ENCODE data around the gene C2.
"Not testable (repeated sequence)": the region's sequence is repeated elsewhere in the genome, so short reads cannot be mapped to it uniquely, and the experiment has no call there.

The C2 gene

GRCh38 chr6:31958741-31959739 is 31.5 kb downstream of the C2 start, which contains the start of the genes NELFE and SKIC2:
Gene NELFE, minus strand, starts transcription at chr6:31958971. Its CDS starts 525 bp downstream, at chr6:31958446.
Gene SKIC2, plus strand, starts transcription at chr6:31959175. Its CDS starts 18 bp downstream, at chr6:31959193.
- peak; percentile 99 for DNase-seq

DNA sequence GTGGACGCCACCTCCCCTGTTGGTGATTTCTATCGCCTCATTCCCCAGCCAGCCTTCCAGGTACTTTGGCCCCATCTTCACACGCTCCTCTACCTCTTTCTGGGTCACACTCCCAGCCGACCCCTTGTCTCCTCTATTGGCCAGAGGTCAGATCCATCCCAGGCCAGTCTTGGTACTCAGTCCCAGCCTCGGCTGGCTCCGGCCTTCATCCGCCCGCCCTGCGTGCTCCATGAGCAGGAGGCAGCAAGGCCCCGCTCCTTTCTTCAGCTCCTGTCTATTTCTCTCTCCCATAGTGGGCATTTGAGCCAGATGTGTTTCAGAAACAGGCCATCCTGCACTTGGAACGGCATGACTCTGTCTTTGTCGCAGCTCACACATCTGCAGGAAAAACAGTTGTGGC is 34.1 kb downstream of the C2 start:
- no peak for DNase-seq

DNA sequence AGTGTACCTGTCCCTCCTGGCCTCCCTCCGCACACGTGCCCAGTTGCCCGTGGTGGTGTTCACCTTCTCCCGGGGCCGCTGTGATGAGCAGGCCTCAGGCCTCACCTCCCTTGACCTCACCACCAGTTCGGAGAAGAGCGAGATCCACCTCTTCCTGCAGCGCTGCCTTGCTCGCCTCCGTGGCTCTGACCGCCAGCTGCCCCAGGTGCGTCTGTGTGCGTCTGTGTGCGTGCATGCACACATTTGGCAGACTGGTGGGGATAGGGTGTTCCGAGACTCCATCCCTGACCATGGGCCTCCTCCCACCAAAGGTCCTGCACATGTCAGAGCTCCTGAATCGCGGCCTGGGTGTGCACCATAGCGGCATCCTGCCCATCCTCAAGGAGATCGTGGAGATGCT is 36.4 kb downstream of the C2 start:
- DNase-seq: no peak

DNA sequence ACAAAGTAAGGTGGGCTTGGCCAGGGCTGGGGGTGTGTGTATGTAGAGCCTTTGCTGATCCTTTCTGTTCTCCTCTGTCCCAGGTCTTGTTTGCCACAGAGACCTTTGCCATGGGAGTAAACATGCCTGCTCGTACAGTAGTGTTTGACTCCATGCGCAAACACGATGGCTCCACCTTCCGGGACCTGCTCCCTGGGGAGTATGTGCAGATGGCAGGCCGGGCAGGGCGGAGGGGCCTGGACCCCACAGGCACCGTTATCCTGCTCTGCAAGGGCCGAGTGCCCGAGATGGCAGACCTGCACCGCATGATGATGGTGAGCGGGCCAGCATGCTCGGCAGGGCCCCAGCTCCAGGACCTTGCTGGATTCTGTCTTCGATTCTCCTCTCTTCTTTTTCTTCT is 38.2 kb downstream of the C2 start:
- DNase-seq: no peak

DNA sequence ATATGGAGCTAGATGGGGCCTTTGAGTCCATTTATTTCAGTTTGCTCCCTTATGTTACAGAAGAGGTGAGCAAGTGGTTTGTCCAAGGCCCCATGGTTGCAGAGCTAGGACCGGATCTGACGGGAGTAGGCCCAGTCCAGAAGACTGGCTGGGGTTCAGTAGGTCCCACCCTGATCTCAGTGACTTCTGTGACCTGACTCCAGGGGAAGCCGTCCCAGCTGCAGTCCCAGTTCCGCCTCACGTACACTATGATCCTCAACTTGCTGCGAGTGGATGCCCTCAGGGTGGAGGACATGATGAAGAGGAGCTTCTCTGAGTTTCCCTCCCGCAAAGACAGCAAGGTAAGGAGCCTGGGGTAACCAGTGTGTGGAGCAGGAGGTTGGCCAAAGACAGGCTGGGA is 39.0 kb downstream of the C2 start:
- DNase-seq: no peak

DNA sequence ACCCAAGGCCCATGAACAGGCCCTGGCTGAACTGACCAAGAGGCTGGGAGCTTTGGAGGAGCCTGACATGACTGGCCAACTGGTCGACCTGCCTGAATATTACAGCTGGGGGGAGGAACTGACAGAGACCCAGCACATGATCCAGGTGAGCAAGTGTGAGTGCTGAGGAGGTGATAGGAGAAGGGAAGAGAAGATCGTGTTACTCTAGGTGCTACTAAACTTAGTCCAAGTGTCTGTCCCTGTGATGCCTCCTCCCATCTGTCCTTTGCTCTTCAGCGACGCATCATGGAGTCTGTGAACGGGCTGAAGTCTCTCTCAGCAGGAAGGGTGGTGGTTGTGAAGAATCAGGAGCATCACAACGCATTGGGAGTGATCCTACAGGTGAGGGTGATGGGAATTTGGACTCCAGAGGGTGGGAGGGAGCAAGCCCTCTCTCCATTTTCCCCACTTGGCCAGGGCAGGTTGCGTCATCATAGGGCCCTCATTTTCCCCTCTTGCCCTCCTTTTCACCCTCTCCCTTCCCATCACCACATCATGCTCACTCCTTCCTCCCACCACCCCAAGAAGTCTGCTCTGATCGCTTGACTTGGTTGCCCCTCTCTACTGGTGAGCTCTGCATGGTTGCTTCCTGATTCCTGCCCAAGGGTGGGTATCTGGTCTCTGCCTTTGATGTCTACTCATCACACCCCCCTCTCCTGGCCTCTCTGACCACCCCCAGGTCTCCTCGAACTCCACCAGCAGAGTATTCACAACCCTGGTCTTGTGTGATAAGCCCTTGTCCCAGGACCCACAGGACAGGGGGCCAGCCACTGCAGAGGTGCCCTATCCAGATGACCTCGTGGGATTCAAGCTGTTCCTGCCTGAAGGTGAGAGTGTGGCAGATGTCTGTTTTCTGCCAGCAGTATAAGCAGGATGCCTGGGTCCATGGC is 39.7 kb downstream of the C2 start:
- DNase-seq: no peak

GRCh38 chr6:31967926-31968320 is 40.4 kb downstream of the C2 start:
- DNase-seq: no peak

GRCh38 chr6:31968326-31968725 is 40.8 kb downstream of the C2 start:
- no peak for DNase-seq

DNA sequence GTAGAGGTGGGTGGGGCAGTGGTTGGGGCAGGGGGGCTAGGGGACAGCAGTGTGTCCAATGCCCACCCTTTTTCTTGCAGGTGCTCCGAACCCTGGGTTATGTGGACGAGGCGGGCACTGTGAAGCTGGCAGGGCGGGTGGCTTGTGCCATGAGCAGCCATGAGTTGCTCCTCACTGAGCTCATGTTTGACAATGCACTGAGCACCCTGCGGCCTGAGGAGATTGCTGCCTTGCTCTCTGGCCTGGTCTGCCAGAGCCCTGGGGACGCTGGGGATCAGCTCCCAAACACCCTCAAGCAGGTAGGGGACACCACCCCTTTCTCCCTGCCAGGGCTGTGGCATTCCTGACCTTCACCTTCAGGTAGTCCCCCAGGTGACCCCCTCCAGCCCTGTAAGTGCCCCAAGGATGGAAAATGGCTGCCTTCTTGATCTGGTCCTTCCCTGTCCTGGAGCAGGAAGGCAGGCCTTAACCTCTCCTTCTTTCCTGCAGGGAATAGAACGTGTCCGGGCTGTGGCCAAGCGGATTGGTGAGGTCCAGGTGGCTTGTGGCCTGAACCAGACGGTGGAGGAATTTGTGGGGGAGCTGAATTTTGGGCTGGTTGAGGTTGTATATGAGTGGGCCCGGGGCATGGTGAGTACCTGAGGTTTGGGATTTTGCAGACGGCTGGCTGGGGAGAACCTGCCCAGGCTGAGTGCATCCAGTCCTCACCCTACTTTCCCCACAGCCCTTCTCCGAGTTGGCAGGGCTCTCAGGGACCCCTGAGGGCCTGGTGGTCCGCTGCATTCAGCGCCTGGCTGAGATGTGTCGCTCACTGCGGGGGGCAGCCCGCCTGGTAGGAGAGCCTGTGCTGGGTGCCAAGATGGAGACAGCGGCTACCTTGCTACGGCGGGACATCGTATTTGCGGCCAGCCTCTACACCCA is 41.5 kb downstream of the C2 start:
- DNase-seq: no peak

- no peak for DNase-seq
Observed at GRCh38 chr6:31969712-31970603, 42.4 kb downstream of the C2 start.

DNA sequence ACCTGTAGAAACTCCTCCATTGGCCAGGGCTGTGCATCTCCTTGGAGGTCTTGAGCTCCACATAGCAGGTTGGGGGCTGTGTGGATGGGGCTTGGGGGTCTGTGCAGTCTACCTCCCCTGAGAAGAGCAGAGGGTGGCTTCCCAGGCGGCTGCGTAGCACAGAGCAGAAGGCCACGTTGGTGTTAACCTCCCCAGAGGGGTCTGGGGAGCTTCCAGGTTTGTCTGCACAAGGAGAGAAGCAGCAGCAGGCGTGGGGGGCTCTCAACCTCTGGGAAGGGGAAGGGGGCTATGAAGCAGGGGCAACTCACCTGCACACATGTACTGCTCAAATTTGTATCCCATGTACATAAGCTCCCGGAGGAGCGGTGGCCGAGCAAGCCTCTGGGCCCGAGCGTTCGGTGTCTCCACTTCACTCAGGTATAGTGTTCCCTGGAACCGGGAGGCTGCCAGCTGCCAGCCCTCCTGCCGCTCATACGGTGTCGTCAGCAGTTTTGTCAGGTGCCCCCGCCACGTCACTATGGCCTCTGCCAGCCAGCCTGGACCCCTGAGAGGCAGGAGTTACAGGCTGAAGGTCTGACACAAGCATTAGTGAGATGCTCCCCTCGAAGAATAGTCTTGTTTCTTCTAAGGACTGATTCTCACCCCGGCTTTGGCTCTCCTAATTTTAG is 43.2 kb downstream of the C2 start:
- DNase-seq: no peak

GRCh38 chr6:31971279-31971992 is 43.9 kb downstream of the C2 start:
- no peak for DNase-seq

GRCh38 chr6:31971993-31972708 is 44.6 kb downstream of the C2 start, which contains the start of gene DXO:
Gene DXO, minus strand, starts transcription at chr6:31972138. Its CDS starts 463 bp downstream, at chr6:31971675.
- DNase-seq: peak; percentile 97

DNA sequence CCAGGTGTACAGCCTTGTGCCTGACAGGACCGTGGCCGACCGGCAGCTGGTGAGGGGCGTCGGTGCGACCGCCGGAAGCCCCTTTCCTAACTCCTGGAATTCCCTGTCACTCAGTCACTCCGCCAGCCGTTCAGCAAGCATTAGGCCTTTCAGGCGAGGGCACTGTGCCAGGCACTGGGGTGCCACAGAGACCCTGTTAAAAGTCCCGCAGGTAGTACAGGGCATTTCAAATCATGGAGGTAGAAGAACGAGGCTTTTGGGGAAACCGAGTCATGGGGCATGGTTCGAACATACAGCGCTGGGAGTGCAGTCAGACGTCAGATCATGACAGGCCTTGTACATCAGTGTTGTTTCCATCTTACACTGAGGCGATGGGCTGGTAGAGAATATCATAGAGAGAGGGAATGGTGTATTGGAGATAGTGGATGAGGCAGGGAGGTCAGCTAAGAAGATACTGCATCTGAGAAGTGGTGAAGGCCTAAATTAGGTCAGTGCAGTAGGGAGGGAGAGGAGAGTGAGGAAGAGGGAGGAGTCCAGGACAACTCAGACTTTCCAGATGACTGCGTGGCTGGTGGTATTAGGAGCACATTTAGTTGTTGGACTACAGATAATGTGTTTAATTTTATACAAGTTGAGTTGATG is 45.3 kb downstream of the C2 start:
- peak; percentile 26 for DNase-seq

GRCh38 chr6:31976065-31976464 is 48.5 kb downstream of the C2 start:
- DNase-seq: not testable (repeated sequence)

DNA sequence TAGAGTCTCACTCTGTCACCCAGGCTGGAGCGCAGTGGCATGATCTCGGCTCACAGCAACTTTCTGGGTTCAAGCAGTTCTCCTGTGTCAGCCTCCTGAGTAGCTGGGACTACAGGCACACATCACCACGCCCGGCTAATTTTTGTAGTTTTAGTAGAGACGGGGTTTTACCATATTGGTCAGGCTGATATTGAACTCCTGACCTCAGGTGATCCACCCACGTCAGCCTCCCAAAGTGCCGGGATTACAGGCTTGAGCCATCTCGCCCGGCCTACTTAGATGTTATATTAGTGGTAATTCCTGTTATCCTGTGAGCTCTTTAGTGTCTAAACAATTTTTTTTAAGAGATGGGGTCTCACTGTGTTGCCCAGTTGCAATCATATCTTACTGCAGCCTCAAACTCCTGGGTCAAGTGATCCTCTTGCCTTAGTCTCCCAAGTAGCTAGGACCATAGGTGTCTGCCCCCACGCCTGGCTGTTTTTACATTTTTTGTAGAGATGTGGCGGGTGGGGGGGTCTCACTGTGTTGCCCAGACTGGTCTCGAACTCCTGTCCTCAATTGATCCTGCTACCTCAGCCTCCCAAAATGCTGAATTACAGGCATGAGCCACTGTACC is 50.4 kb downstream of the C2 start:
- no peak for DNase-seq

GRCh38 chr6:31978831-31979230 is 51.3 kb downstream of the C2 start:
- DNase-seq: no peak
